DOHH2 (cell line): Measurements from ENCODE around the gene PLCL1.

Experiments
- EZH2phosphoT487 ChIP-seq: fragments of 200-600 bp; sonication (generic); IDR thresholded peaks from 2 replicates; pipeline ENCODE4 v1.6.1; 2017; ENCODE audit warnings: borderline replicate concordance, mild to moderate bottlenecking, antibody characterized with exemption, low read length, moderate library complexity, mixed read lengths
- TF ChIP-seq, protein P1 (sequence below): fragments of 200-600 bp; sonication (generic); IDR thresholded peaks from one replicate; pipeline ENCODE4 v1.5.1; 2014; ENCODE audit warnings: antibody characterized with exemption, mild to moderate bottlenecking, low read depth, low read length; ENCODE audit not compliant: poor library complexity, severe bottlenecking

DNA sequence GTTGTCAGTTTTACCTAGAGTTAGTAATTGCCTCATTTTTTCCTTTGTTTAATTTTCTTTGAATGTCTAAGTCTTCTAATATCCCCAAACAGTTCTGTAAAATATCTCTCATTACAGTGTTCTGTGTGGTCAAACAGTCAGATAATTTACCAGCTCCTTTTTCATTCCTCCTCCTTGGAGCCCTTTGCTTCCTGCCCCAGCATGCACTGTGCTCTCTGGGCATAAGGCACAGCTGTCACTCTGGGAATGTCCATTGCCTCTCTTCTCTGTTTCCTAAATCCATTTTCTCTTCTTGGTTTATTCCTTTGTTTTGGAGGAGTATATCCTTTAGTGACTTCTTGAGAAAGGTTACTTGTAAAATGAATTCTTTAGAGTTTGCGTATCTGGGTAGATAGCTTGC, 139.3 kb downstream of the PLCL1 start:
- TF ChIP-seq, protein P1, sequence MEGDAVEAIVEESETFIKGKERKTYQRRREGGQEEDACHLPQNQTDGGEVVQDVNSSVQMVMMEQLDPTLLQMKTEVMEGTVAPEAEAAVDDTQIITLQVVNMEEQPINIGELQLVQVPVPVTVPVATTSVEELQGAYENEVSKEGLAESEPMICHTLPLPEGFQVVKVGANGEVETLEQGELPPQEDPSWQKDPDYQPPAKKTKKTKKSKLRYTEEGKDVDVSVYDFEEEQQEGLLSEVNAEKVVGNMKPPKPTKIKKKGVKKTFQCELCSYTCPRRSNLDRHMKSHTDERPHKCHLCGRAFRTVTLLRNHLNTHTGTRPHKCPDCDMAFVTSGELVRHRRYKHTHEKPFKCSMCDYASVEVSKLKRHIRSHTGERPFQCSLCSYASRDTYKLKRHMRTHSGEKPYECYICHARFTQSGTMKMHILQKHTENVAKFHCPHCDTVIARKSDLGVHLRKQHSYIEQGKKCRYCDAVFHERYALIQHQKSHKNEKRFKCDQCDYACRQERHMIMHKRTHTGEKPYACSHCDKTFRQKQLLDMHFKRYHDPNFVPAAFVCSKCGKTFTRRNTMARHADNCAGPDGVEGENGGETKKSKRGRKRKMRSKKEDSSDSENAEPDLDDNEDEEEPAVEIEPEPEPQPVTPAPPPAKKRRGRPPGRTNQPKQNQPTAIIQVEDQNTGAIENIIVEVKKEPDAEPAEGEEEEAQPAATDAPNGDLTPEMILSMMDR: no peak
- no peak for TF ChIP-seq EZH2phosphoT487
